MM.1S (cell line): ENCODE measurements around the gene MAGI2.

Experiments
- DNase-seq: peaks from one replicate; pipeline ENCODE4 v3.0.0-alpha.2; 2015
- H2AFZ ChIP-seq: fragments of 300-600 bp; sonication (generic); 2 replicates; pipeline ENCODE4 v1.6.0; 2016; ENCODE audit warnings: antibody characterized with exemption, low read length
- H3F3A ChIP-seq: fragments of 300-600 bp; sonication (generic); 2 replicates; pipeline ENCODE4 v1.6.1; 2016; ENCODE audit warnings: mild to moderate bottlenecking, antibody characterized with exemption, low read length, moderate library complexity, mixed read lengths; ENCODE audit not compliant: insufficient read depth
- H3K27ac ChIP-seq: fragments of 300-600 bp; sonication (generic); 2 replicates; pipeline ENCODE4 v1.5.1; 2016; ENCODE audit warnings: mild to moderate bottlenecking, low read length
- H3K27me3 ChIP-seq: fragments of 300-600 bp; sonication (generic); replicated peaks from 2 replicates; pipeline ENCODE4 v1.6.0; 2016; ENCODE audit warnings: low read length; ENCODE audit not compliant: insufficient read depth
- H3K36me3 ChIP-seq: fragments of 300-600 bp; sonication (generic); replicated peaks from 2 replicates; pipeline ENCODE4 v1.6.1; 2016; ENCODE audit warnings: mild to moderate bottlenecking, low read length, mixed read lengths; ENCODE audit not compliant: insufficient read depth
- H3K4me1 ChIP-seq: fragments of 300-600 bp; sonication (generic); 2 replicates; pipeline ENCODE4 v1.6.1; 2016; ENCODE audit warnings: low read length, mixed read lengths
- H3K4me2 ChIP-seq: fragments of 300-600 bp; sonication (generic); 2 replicates; pipeline ENCODE4 v1.6.0; 2016; ENCODE audit warnings: low read depth, low read length
- H3K4me3 ChIP-seq: fragments of 300-600 bp; sonication (generic); 2 replicates; pipeline ENCODE4 v1.5.1; 2016; ENCODE audit warnings: low read length, mixed read lengths
- H3K79me2 ChIP-seq: fragments of 300-600 bp; sonication (generic); 2 replicates; pipeline ENCODE4 v1.6.1; 2016; ENCODE audit warnings: mixed run types, low read length, mixed read lengths
- H3K9ac ChIP-seq: fragments of 300-600 bp; sonication (generic); 2 replicates; pipeline ENCODE4 v1.6.1; 2016; ENCODE audit warnings: low read length, mixed read lengths
- H3K9me2 ChIP-seq: fragments of 300-600 bp; sonication (generic); replicated peaks from 2 replicates; pipeline ENCODE4 v1.6.1; 2016; ENCODE audit warnings: mild to moderate bottlenecking, low read length, mixed read lengths; ENCODE audit not compliant: insufficient read depth
- H3K9me3 ChIP-seq: fragments of 300-600 bp; sonication (generic); replicated peaks from 2 replicates; pipeline ENCODE4 v1.6.1; 2016; ENCODE audit warnings: mild to moderate bottlenecking, low read length, mixed read lengths; ENCODE audit not compliant: insufficient read depth
- H4K20me1 ChIP-seq: fragments of 300-600 bp; sonication (generic); 2 replicates; pipeline ENCODE4 v1.6.1; 2016; ENCODE audit warnings: mild to moderate bottlenecking, low read length, moderate library complexity, mixed read lengths; ENCODE audit not compliant: insufficient read depth
- EZH2 ChIP-seq: fragments of 300-600 bp; sonication (generic); optimal IDR thresholded peaks from 2 replicates; pipeline ENCODE3; 2017; ENCODE audit warnings: low read depth, mild to moderate bottlenecking, antibody characterized with exemption, low read length, mixed read lengths
- EZH2phosphoT487 ChIP-seq: fragments of 300-600 bp; sonication (generic); IDR thresholded peaks from 2 replicates; pipeline ENCODE4 v1.6.1; 2018; ENCODE audit warnings: antibody characterized with exemption, low read length
- TF ChIP-seq, protein P1 (sequence below): fragments of 300-600 bp; sonication (generic); IDR thresholded peaks from 2 replicates; pipeline ENCODE4 v1.5.1; 2016; ENCODE audit warnings: antibody characterized with exemption, low read length, mixed read lengths

The MAGI2 gene

DNA sequence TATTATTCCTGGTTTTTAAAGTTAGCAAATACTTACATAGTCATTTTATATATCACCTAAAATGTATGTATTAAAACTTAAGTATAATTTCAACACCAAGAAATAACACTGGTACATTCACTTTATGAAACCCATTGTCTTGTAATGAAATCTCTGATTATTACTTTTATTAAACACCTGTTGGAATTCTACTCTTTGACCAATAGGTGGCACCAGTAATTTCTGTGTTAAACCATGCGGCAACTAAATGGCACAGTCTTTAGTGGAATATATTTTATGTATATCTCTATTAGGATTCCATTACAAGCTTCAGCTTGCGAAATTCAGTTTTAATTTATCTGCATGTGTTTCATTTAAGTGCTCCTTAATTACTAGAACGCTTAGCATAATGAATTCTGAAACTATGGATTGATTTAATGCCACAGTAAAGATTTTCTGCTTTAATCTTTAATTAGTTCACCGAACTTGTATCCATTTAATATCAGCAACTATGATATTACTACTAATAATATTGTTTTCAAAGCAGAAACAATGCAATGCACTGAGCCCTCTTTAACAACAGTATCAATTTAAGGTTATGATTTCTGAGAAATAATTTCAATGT is 181.3 kb downstream of the MAGI2 start:
- peak; percentile 59 for DNase-seq
- Histone ChIP-seq H3K27me3 (no peaks in the 10 kb centered on the region), H2AFZ (no peak overlapping the region), H3K27ac (no peak overlapping the region), H3K9me3 (no peaks in the 10 kb centered on the region), H3K79me2 (no peaks in the 10 kb centered on the region), H3K9ac (no peak overlapping the region), H3K36me3 (no peaks in the 10 kb centered on the region), H4K20me1 (no peaks in the 10 kb centered on the region), H3F3A (no peaks in the 10 kb centered on the region), H3K4me1 (no peaks in the 10 kb centered on the region), H3K4me3 (no peak overlapping the region), H3K9me2 (no peaks in the 10 kb centered on the region), H3K4me2 (no peak overlapping the region)
- TF ChIP-seq, protein P1, sequence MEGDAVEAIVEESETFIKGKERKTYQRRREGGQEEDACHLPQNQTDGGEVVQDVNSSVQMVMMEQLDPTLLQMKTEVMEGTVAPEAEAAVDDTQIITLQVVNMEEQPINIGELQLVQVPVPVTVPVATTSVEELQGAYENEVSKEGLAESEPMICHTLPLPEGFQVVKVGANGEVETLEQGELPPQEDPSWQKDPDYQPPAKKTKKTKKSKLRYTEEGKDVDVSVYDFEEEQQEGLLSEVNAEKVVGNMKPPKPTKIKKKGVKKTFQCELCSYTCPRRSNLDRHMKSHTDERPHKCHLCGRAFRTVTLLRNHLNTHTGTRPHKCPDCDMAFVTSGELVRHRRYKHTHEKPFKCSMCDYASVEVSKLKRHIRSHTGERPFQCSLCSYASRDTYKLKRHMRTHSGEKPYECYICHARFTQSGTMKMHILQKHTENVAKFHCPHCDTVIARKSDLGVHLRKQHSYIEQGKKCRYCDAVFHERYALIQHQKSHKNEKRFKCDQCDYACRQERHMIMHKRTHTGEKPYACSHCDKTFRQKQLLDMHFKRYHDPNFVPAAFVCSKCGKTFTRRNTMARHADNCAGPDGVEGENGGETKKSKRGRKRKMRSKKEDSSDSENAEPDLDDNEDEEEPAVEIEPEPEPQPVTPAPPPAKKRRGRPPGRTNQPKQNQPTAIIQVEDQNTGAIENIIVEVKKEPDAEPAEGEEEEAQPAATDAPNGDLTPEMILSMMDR: peak; percentile 67
- no peak for TF ChIP-seq EZH2phosphoT487

DNA sequence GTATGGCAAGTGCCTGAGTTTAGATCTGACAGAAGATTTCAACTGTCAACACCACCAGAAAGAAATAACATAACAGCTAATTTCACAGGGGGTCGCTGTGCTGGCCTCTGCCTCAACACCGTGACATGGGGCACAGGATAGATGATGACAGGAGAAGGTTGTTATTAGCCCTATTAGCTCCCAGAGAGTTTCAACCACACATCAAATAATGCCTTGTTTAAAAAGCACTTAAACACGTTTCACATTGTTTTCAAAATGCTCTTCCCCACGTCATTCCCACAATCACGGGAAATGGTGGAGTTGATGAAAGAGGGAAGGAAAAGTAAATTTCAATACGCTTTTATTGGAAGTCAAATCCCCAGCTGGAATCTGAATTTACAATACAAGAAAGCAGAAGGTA is 184.7 kb downstream of the MAGI2 start:
- Histone ChIP-seq H3F3A (no peaks in the 10 kb centered on the region), H3K9me2 (no peaks in the 10 kb centered on the region), H3K36me3 (no peaks in the 10 kb centered on the region), H4K20me1 (no peaks in the 10 kb centered on the region), H3K4me3 (no peak overlapping the region), H3K9ac (no peak overlapping the region), H3K9me3 (no peaks in the 10 kb centered on the region), H3K27me3 (no peaks in the 10 kb centered on the region), H3K79me2 (no peaks in the 10 kb centered on the region), H3K4me2 (no peak overlapping the region), H2AFZ (no peak overlapping the region), H3K27ac (no peak overlapping the region), H3K4me1 (no peaks in the 10 kb centered on the region)
- TF ChIP-seq EZH2phosphoT487 (no peak), EZH2 (no peak)
- TF ChIP-seq, protein P1: no peak
- DNase-seq: no peak

DNA sequence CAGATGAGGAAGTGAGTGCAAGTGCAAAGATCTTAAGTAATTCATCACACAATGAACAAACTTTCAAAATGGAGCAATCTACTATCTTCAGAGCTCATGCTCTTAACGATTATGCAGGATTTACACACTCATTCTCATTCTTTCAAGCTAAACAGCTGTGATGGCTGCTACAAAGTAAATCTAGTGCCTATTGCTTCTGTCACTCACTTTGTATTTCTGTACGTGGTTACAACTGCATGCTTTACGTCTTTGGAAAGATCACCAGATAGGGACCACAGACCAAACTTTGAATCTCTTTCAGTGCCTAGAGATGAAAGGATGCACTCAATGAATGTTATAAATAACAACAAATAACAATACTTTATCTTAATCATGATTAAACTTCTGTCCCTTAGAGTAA is 194.6 kb downstream of the MAGI2 start:
- Histone ChIP-seq H3F3A (no peaks in the 10 kb centered on the region), H3K36me3 (no peaks in the 10 kb centered on the region), H3K9me2 (no peaks in the 10 kb centered on the region), H3K4me2 (no peak overlapping the region), H3K4me3 (no peak overlapping the region), H3K27ac (no peak overlapping the region), H3K79me2 (no peaks in the 10 kb centered on the region), H2AFZ (no peak overlapping the region), H3K9me3 (no peaks in the 10 kb centered on the region), H4K20me1 (no peaks in the 10 kb centered on the region), H3K27me3 (no peaks in the 10 kb centered on the region), H3K4me1 (no peaks in the 10 kb centered on the region), H3K9ac (no peak overlapping the region)
- DNase-seq: no peak
- TF ChIP-seq EZH2phosphoT487: no peak
- TF ChIP-seq, protein P1: no peak
- TF ChIP-seq EZH2: no peak
